HG03520 (cell line): Measurements from ENCODE around the gene RSU1.

ENCODE experiments used
- ATAC-seq: cut with Tn5 transposase; IDR thresholded peaks from one replicate; pipeline ENCODE4 v1.9.1; 2021; ENCODE audit warnings: mild to moderate bottlenecking, moderate library complexity; ENCODE audit not compliant: unreplicated experiment

RSU1 gene

GRCh38 chr10:16685551-16685950, 131.7 kb downstream of the RSU1 start:
- ATAC-seq = no peak

- no peak for ATAC-seq
Observed at GRCh38 chr10:16681521-16681920, 135.7 kb downstream of the RSU1 start.

GRCh38 chr10:16679511-16679910, 137.7 kb downstream of the RSU1 start:
- no peak for ATAC-seq

- ATAC-seq = no peak
Observed at GRCh38 chr10:16675334-16675733, 141.9 kb downstream of the RSU1 start.

GRCh38 chr10:16674147-16674703, 143.0 kb downstream of the RSU1 start:
- no peak for ATAC-seq

GRCh38 chr10:16673443-16673842, 143.8 kb downstream of the RSU1 start:
- no peak for ATAC-seq

GRCh38 chr10:16663444-16663843, 153.8 kb downstream of the RSU1 start:
- ATAC-seq = no peak

- no peak for ATAC-seq
Observed at GRCh38 chr10:16662923-16663322, 154.3 kb downstream of the RSU1 start.

- no peak for ATAC-seq
Observed at GRCh38 chr10:16656895-16657294, 160.3 kb downstream of the RSU1 start.

- no peak for ATAC-seq
Observed at GRCh38 chr10:16653224-16653623, 164.0 kb downstream of the RSU1 start.

- ATAC-seq = no peak
Observed at GRCh38 chr10:16652154-16652553, 165.1 kb downstream of the RSU1 start.

GRCh38 chr10:16649757-16650156, 167.5 kb downstream of the RSU1 start:
- no peak for ATAC-seq

- ATAC-seq = no peak
Observed at GRCh38 chr10:16648366-16648765, 168.9 kb downstream of the RSU1 start.

- ATAC-seq = no peak
Observed at GRCh38 chr10:16646181-16647059, 170.8 kb downstream of the RSU1 start.

- ATAC-seq = no peak
Observed at GRCh38 chr10:16644146-16644545, 173.1 kb downstream of the RSU1 start.

GRCh38 chr10:16643502-16643901, 173.7 kb downstream of the RSU1 start:
- no peak for ATAC-seq

GRCh38 chr10:16640153-16640552, 177.1 kb downstream of the RSU1 start:
- no peak for ATAC-seq

- no peak for ATAC-seq
Observed at GRCh38 chr10:16639471-16639870, 177.8 kb downstream of the RSU1 start.

GRCh38 chr10:16632996-16633395, 184.2 kb downstream of the RSU1 start:
- ATAC-seq = no peak

GRCh38 chr10:16626697-16627096, 190.5 kb downstream of the RSU1 start:
- no peak for ATAC-seq

GRCh38 chr10:16612981-16613355, 204.3 kb downstream of the RSU1 start:
- no peak for ATAC-seq

GRCh38 chr10:16612115-16612980, 204.9 kb downstream of the RSU1 start:
- ATAC-seq = no peak
